WTC11 (cell line): Measurements from ENCODE around the gene ERBB2. TPM values are rescaled to one million over a fixed set of nuclear protein-coding genes. Genes with fewer than 3 reads are reported as not detected.

Experiments used
- ATAC-seq: fragments of 200-7000 bp; cut with Tn5 transposase; 2 replicates; pipeline ENCODE4 v1.10.0; 2021; ENCODE audit warnings: mild to moderate bottlenecking, moderate library complexity
- CTCF ChIA-PET: fragments of 300-600 bp; sonication (Branson Sonifier 250); formaldehyde crosslinking; loops from one replicate; lab custom pipeline; 2021; ENCODE audit warnings: antibody characterized with exemption; lab: Charles Lee
- POLR2A ChIA-PET: fragments of 350-600 bp; sonication (Branson Sonifier 250); formaldehyde crosslinking; loops from one replicate; lab custom pipeline; 2021; ENCODE audit warnings: antibody characterized with exemption; lab: Charles Lee
- DNase-seq: peaks from one replicate; pipeline ENCODE4 v3.0.0; 2021; ENCODE audit warnings: low spot score
- H3K27ac Mint-ChIP-seq: 2 replicates; pipeline ENCODE4 v1.8.0; 2021; ENCODE audit warnings: mixed read lengths
- H3K27me3 Mint-ChIP-seq: 2 replicates; pipeline ENCODE4 v1.8.0; 2021; ENCODE audit warnings: low read depth, mild to moderate bottlenecking, moderate library complexity, mixed read lengths
- H3K36me3 Mint-ChIP-seq: 2 replicates; pipeline ENCODE4 v1.8.0; 2021; ENCODE audit warnings: mixed read lengths
- H3K4me1 Mint-ChIP-seq: 2 replicates; pipeline ENCODE4 v1.8.0; 2022; ENCODE audit warnings: mixed read lengths
- H3K4me3 Mint-ChIP-seq: 2 replicates; pipeline ENCODE4 v1.8.0; 2021; ENCODE audit warnings: mild to moderate bottlenecking, moderate library complexity, mixed read lengths
- H3K9me3 Mint-ChIP-seq: 2 replicates; pipeline ENCODE4 v1.8.0; 2021; ENCODE audit warnings: mixed read lengths
- ATF6 ChIP-seq: sonication (generic); formaldehyde crosslinking; IDR thresholded peaks from 2 replicates; pipeline ENCODE4 v1.8.1; 2023; ENCODE audit warnings: mild to moderate bottlenecking, missing genetic modification reagents
- CBFB ChIP-seq: sonication (generic); formaldehyde crosslinking; IDR thresholded peaks from 2 replicates; pipeline ENCODE4 v1.8.1; 2022; ENCODE audit warnings: mild to moderate bottlenecking, low read depth, missing genetic modification reagents
- E2F4 ChIP-seq: sonication (generic); formaldehyde crosslinking; IDR thresholded peaks from 2 replicates; pipeline ENCODE4 v1.8.1; 2022; ENCODE audit warnings: low read depth, mild to moderate bottlenecking, moderate library complexity, missing genetic modification reagents, borderline replicate concordance
- ELF4 ChIP-seq: sonication (generic); formaldehyde crosslinking; IDR thresholded peaks from 2 replicates; pipeline ENCODE4 v1.8.1; 2022; ENCODE audit warnings: low read depth, mild to moderate bottlenecking, moderate library complexity, missing genetic modification reagents
- FOXP1 ChIP-seq: sonication (generic); formaldehyde crosslinking; IDR thresholded peaks from 2 replicates; pipeline ENCODE4 v1.8.0; 2022; ENCODE audit warnings: missing genetic modification reagents, mild to moderate bottlenecking, moderate library complexity, borderline replicate concordance
- GRHL2 ChIP-seq: fragments of 250-450 bp; sonication (Bioruptor Pico); IDR thresholded peaks from 2 replicates; pipeline ENCODE4 v1.8.0; 2022; ENCODE audit warnings: mild to moderate bottlenecking, moderate library complexity; ENCODE audit not compliant: insufficient replicate concordance, severe bottlenecking
- KAT7 ChIP-seq: sonication (generic); formaldehyde crosslinking; IDR thresholded peaks from 2 replicates; pipeline ENCODE4 v1.8.1; 2023; ENCODE audit warnings: missing genetic modification reagents, mild to moderate bottlenecking, borderline replicate concordance
- MYBL2 ChIP-seq: sonication (generic); formaldehyde crosslinking; IDR thresholded peaks from 2 replicates; pipeline ENCODE4 v1.8.1; 2023; ENCODE audit warnings: mild to moderate bottlenecking, moderate library complexity, missing genetic modification reagents
- NR2C2 ChIP-seq: sonication (generic); formaldehyde crosslinking; IDR thresholded peaks from 2 replicates; pipeline ENCODE4 v1.8.0; 2022; ENCODE audit warnings: mild to moderate bottlenecking, missing genetic modification reagents
- PREB ChIP-seq: sonication (generic); formaldehyde crosslinking; IDR thresholded peaks from 2 replicates; pipeline ENCODE4 v1.8.1; 2022; ENCODE audit warnings: mild to moderate bottlenecking, missing genetic modification reagents, moderate library complexity, borderline replicate concordance
- PRRX2 ChIP-seq: fragments of 250-450 bp; sonication (Bioruptor Pico); IDR thresholded peaks from 2 replicates; pipeline ENCODE4 v1.8.0; 2021; ENCODE audit warnings: mild to moderate bottlenecking
- SMAD4 ChIP-seq: sonication (generic); formaldehyde crosslinking; IDR thresholded peaks from 2 replicates; pipeline ENCODE4 v1.8.0; 2022; ENCODE audit warnings: mild to moderate bottlenecking, missing genetic modification reagents
- SP1 ChIP-seq: sonication (generic); formaldehyde crosslinking; conservative IDR thresholded peaks from 2 replicates; pipeline ENCODE4 v1.8.1; 2022; ENCODE audit warnings: missing genetic modification reagents
- TP53 ChIP-seq: sonication (generic); formaldehyde crosslinking; IDR thresholded peaks from 2 replicates; pipeline ENCODE4 v1.8.1; 2023; ENCODE audit warnings: mild to moderate bottlenecking, missing genetic modification reagents
- USF2 ChIP-seq: sonication (generic); formaldehyde crosslinking; IDR thresholded peaks from 2 replicates; pipeline ENCODE4 v1.8.1; 2023; ENCODE audit warnings: mild to moderate bottlenecking, missing genetic modification reagents, moderate library complexity
- ZMAT4 ChIP-seq: fragments of 250-450 bp; sonication (Bioruptor Pico); IDR thresholded peaks from 2 replicates; pipeline ENCODE4 v1.9.0; 2021; ENCODE audit warnings: mild to moderate bottlenecking
- ZNF396 ChIP-seq: fragments of 250-450 bp; sonication (Bioruptor Pico); IDR thresholded peaks from 2 replicates; pipeline ENCODE4 v1.8.0; 2021; ENCODE audit warnings: mild to moderate bottlenecking, moderate library complexity, borderline replicate concordance
- ZNF416 ChIP-seq: fragments of 250-450 bp; sonication (Bioruptor Pico); IDR thresholded peaks from 2 replicates; pipeline ENCODE4 v1.9.0; 2021; ENCODE audit warnings: mild to moderate bottlenecking, inconsistent platforms
- ZNF423 ChIP-seq: fragments of 250-450 bp; sonication (Bioruptor Pico); IDR thresholded peaks from 2 replicates; pipeline ENCODE4 v2.1.2; 2022; ENCODE audit warnings: mild to moderate bottlenecking, moderate library complexity
- ZNF671 ChIP-seq: fragments of 250-450 bp; sonication (Bioruptor Pico); IDR thresholded peaks from 2 replicates; pipeline ENCODE4 v1.8.0; 2021; ENCODE audit warnings: mild to moderate bottlenecking
- ZSCAN18 ChIP-seq: fragments of 250-450 bp; sonication (Bioruptor Pico); IDR thresholded peaks from 2 replicates; pipeline ENCODE4 v2.1.2; 2022; ENCODE audit warnings: mild to moderate bottlenecking, moderate library complexity
- total RNA-seq: library from RNA; stranded (reverse); gene quantifications from 3 replicates; pipeline ENCODE4 v1.2.3, GENCODE V29; 2021
- TF ChIP-seq, protein P1 (sequence below): sonication (generic); formaldehyde crosslinking; IDR thresholded peaks from 2 replicates; pipeline ENCODE4 v1.8.0; 2023; ENCODE audit warnings: missing genetic modification reagents
- TF ChIP-seq, protein P2 (sequence below): sonication (generic); formaldehyde crosslinking; IDR thresholded peaks from 2 replicates; pipeline ENCODE4 v1.8.1; 2022; ENCODE audit warnings: low read depth, missing genetic modification reagents, borderline replicate concordance
- TF ChIP-seq, protein P3 (sequence below): sonication (generic); formaldehyde crosslinking; IDR thresholded peaks from 2 replicates; pipeline ENCODE4 v1.8.1; 2023; ENCODE audit warnings: mild to moderate bottlenecking, missing genetic modification reagents, moderate library complexity

Gene ERBB2
- total RNA-seq, 1 experiment from 2014 or later, result 209 TPM

DNA sequence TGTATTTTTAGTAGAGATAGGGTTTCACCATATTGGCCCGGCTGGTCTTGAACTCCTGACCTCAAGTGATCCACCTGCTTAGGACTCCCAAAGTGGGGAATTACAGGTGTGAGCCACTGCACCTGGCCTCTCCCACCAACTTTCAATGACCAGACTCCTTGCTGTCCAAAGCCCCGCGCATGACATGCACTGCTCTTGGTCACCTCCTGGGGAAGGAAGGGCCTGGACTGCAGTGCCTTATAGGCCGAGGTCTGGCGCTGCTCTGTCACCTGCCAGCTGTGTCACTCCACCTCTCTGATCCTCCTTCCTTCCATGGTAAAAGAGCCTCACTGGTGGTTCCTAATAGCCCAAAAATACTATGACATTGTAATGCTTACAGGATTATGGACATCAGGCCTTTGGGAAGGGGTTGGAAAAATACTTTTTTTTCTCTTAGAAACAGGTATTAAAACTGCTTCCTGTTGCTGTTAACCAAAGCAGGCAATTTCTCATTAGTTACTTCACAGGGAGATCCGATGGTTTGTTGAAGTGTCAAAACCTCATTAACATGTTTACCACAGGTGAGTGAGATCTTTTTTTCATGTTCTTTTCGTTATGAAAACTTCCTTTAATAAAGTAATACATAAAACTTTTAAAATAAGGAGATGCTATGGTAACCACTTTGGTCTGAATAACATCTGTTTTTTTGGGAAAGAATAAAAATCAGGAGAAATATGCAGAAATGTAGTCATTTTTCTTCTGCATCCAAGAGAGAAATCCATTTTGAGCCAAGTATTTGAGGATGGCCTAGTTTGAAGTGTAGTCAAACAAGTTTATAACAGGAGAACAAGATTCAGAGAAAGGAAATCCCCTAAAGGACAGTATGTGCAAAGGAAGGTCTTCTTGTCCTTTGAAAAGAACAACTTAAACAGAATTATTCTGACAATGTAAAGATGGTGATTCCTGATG, 73.4 kb downstream of the ERBB2 start:
- no peak for DNase-seq

GRCh38 chr17:39774047-39774446, 74.2 kb downstream of the ERBB2 start:
- Mint-ChIP-seq H3K36me3 (no peaks in the 10 kb centered on the region), H3K4me1 (peaks cover 12% of the 10 kb centered on the region), H3K4me3 (no peak overlapping the region), H3K27ac (no peak overlapping the region), H3K27me3 (no peaks in the 10 kb centered on the region), H3K9me3 (no peaks in the 10 kb centered on the region)
- ATAC-seq, result no peak
- no peak for DNase-seq
- ChIA-PET CTCF (no interaction called here), POLR2A (no interaction called here)
- TF ChIP-seq SMAD4 (CRISPR knock-in tag), result no peak
- no peak for TF ChIP-seq ZNF416 (CRISPR knock-in tag)
- no peak for TF ChIP-seq ATF6 (CRISPR knock-in tag)
- no peak for TF ChIP-seq SP1 (CRISPR knock-in tag)
- TF ChIP-seq, protein P1, sequence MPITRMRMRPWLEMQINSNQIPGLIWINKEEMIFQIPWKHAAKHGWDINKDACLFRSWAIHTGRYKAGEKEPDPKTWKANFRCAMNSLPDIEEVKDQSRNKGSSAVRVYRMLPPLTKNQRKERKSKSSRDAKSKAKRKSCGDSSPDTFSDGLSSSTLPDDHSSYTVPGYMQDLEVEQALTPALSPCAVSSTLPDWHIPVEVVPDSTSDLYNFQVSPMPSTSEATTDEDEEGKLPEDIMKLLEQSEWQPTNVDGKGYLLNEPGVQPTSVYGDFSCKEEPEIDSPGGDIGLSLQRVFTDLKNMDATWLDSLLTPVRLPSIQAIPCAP (CRISPR knock-in tag), result no peak
- TF ChIP-seq ZMAT4, result no peak
- TF ChIP-seq, protein P2, sequence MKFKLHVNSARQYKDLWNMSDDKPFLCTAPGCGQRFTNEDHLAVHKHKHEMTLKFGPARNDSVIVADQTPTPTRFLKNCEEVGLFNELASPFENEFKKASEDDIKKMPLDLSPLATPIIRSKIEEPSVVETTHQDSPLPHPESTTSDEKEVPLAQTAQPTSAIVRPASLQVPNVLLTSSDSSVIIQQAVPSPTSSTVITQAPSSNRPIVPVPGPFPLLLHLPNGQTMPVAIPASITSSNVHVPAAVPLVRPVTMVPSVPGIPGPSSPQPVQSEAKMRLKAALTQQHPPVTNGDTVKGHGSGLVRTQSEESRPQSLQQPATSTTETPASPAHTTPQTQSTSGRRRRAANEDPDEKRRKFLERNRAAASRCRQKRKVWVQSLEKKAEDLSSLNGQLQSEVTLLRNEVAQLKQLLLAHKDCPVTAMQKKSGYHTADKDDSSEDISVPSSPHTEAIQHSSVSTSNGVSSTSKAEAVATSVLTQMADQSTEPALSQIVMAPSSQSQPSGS (CRISPR knock-in tag), result no peak
- no peak for TF ChIP-seq USF2 (CRISPR knock-in tag)
- no peak for TF ChIP-seq ELF4 (CRISPR knock-in tag)
- no peak for TF ChIP-seq ZNF423 (CRISPR knock-in tag)
- TF ChIP-seq PREB (CRISPR knock-in tag), result no peak
- no peak for TF ChIP-seq ZNF396 (CRISPR knock-in tag)

More for the DNA sequence above, 73.4 kb downstream of the ERBB2 start:
- Mint-ChIP-seq H3K4me1 (peaks cover 12% of the 10 kb centered on the region), H3K9me3 (no peaks in the 10 kb centered on the region), H3K27me3 (no peaks in the 10 kb centered on the region), H3K4me3 (no peak overlapping the region), H3K36me3 (no peaks in the 10 kb centered on the region), H3K27ac (no peak overlapping the region)
- ATAC-seq, result no peak
- ChIA-PET CTCF (no interaction called here), POLR2A (no interaction called here)
- TF ChIP-seq CBFB (CRISPR knock-in tag) (no peak), PRRX2 (CRISPR knock-in tag) (no peak), ZMAT4 (no peak), MYBL2 (CRISPR knock-in tag) (no peak), TP53 (CRISPR knock-in tag) (no peak), KAT7 (no peak), ZSCAN18 (CRISPR knock-in tag) (no peak), FOXP1 (CRISPR knock-in tag) (no peak), ZNF671 (CRISPR knock-in tag) (no peak), NR2C2 (CRISPR knock-in tag) (no peak), E2F4 (CRISPR knock-in tag) (no peak), GRHL2 (CRISPR knock-in tag) (no peak)
- TF ChIP-seq, protein P3, sequence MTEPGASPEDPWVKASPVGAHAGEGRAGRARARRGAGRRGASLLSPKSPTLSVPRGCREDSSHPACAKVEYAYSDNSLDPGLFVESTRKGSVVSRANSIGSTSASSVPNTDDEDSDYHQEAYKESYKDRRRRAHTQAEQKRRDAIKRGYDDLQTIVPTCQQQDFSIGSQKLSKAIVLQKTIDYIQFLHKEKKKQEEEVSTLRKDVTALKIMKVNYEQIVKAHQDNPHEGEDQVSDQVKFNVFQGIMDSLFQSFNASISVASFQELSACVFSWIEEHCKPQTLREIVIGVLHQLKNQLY (CRISPR knock-in tag), result no peak
